PC-9 (cell line): Measurements from ENCODE around the gene CDT1. TPM values are rescaled to one million over a fixed set of nuclear protein-coding genes. Genes with fewer than 3 reads are reported as not detected.

ENCODE experiments used
- BruUV-seq: library from RNA; stranded (reverse); fragments of 400-500 nt; replicated peaks from 2 replicates; lab custom pipeline; 2021; lab: Mats Ljungman, UMichigan
- CTCF ChIA-PET: fragments of 300-600 bp; sonication (Branson Sonifier 250); formaldehyde crosslinking; loops from one replicate; lab custom pipeline; 2022; ENCODE audit warnings: antibody characterized with exemption; lab: Charles Lee
- POLR2A ChIA-PET: fragments of 300-600 bp; sonication (Branson Sonifier 250); formaldehyde crosslinking; loops from one replicate; lab custom pipeline; 2022; ENCODE audit warnings: antibody characterized with exemption; ENCODE audit not compliant: unreplicated experiment; lab: Charles Lee
- DNase-seq, 2 experiments: peaks; one replicate each; pipeline versions ENCODE4 v3.0.0 to v3.0.0-alpha.2; 2015 to 2022; ENCODE audit warnings: mixed read lengths in 1 of 2
- H2AFZ ChIP-seq: fragments of 200-600 bp; sonication (generic); 2 replicates; pipeline ENCODE4 v1.8.1; 2017; ENCODE audit warnings: antibody characterized with exemption
- H3F3A ChIP-seq: fragments of 200-600 bp; sonication (generic); 2 replicates; pipeline ENCODE4 v1.8.1; 2017; ENCODE audit warnings: antibody characterized with exemption, mild to moderate bottlenecking, low read depth; ENCODE audit not compliant: insufficient read depth
- H3K27ac ChIP-seq: fragments of 200-600 bp; sonication (generic); 2 replicates; pipeline ENCODE4 v1.6.1; 2016; ENCODE audit warnings: mixed run types
- H3K27me3 ChIP-seq: fragments of 200-600 bp; sonication (generic); 2 replicates; pipeline ENCODE4 v1.6.1; 2016; ENCODE audit warnings: low read depth, mixed run types; ENCODE audit not compliant: insufficient read depth
- H3K36me3 ChIP-seq: fragments of 200-600 bp; sonication (generic); 2 replicates; pipeline ENCODE4 v1.6.1; 2016; ENCODE audit warnings: low read depth, mixed run types
- H3K4me1 ChIP-seq: fragments of 200-600 bp; sonication (generic); replicated peaks from 2 replicates; pipeline ENCODE4 v1.6.1; 2016; ENCODE audit warnings: mixed run types; ENCODE audit not compliant: insufficient read depth
- H3K4me2 ChIP-seq: fragments of 200-600 bp; sonication (generic); 2 replicates; pipeline ENCODE4 v1.6.1; 2017; ENCODE audit warnings: mixed run types
- H3K4me3 ChIP-seq: fragments of 200-600 bp; sonication (generic); 2 replicates; pipeline ENCODE4 v1.6.1; 2016; ENCODE audit warnings: mixed run types
- H3K79me2 ChIP-seq: fragments of 200-600 bp; sonication (generic); 2 replicates; pipeline ENCODE4 v1.6.1; 2017; ENCODE audit warnings: low read depth, mixed run types
- H3K9me2 ChIP-seq: fragments of 200-600 bp; sonication (generic); 2 replicates; pipeline ENCODE4 v1.8.1; 2017; ENCODE audit warnings: mild to moderate bottlenecking; ENCODE audit not compliant: insufficient read depth
- H3K9me3 ChIP-seq: fragments of 200-600 bp; sonication (generic); 2 replicates; pipeline ENCODE4 v1.8.1; 2016; ENCODE audit warnings: low read depth; ENCODE audit not compliant: insufficient read depth
- H4K20me1 ChIP-seq: fragments of 200-600 bp; sonication (generic); 2 replicates; pipeline ENCODE4 v1.8.1; 2017; ENCODE audit not compliant: insufficient read depth
- CTCF ChIP-seq: fragments of 200-600 bp; sonication (generic); conservative IDR thresholded peaks from 2 replicates; pipeline ENCODE4 v1.6.1; 2017; ENCODE audit warnings: mixed run types, antibody characterized with exemption, mild to moderate bottlenecking, moderate library complexity
- EZH2 ChIP-seq: fragments of 200-600 bp; sonication (generic); IDR thresholded peaks from 2 replicates; pipeline ENCODE4 v1.8.0; 2017; ENCODE audit warnings: antibody characterized with exemption, low read depth
- intact Hi-C: fragments of 100-400 bp; cut with micrococcal nuclease; formaldehyde crosslinking; loops from one replicate; pipeline ENCODE4 v1.10.0; 2022; ENCODE audit not compliant: unreplicated experiment
- total RNA-seq: library from RNA; stranded (reverse); gene quantifications from 2 replicates; pipeline ENCODE4 v1.2.3, GENCODE V29; 2021

Gene CDT1
- total RNA-seq, 1 experiment from 2014 or later = 73.2 TPM

- Histone ChIP-seq H3K9me3 (no peaks in the 10 kb centered on the region), H2AFZ (no peak overlapping the region), H3K9me2 (no peaks in the 10 kb centered on the region), H3K27me3 (no peaks in the 10 kb centered on the region), H3K4me2 (peak overlapping the region; percentile 90), H3K4me1 (peaks cover 20% of the 10 kb centered on the region; the same call in 1 of the 2 replicates), H4K20me1 (peaks cover 40% of the 10 kb centered on the region), H3K4me3 (peak overlapping the region; percentile 91; the same call in 1 of the 2 replicates), H3F3A (peaks cover 75% of the 10 kb centered on the region), H3K79me2 (peaks cover 44% of the 10 kb centered on the region), H3K36me3 (peaks cover 11% of the 10 kb centered on the region; the same call in 1 of the 2 replicates), H3K27ac (no peak overlapping the region)
- ChIA-PET CTCF (interaction anchor here (1.8 kb wide), 1 partner anchor 72 kb away, joined by 12 read pairs; no protein-coding TSS in a partner anchor), POLR2A (no interaction called here)
- no TSS peak for BruUV-seq
- intact Hi-C loops = loop anchor here (5.0 kb wide), 1 partner anchor 122 kb away; the partner anchor contains the start of gene SNAI3
- TF ChIP-seq CTCF = no peak
- TF ChIP-seq EZH2 = no peak
- DNase-seq = peak in 1 of 2 experiments; percentile 45
Observed at GRCh38 chr16:88809676-88810165, 6.1 kb downstream of the CDT1 start.

- peak; percentile 40 to 52 for DNase-seq
- Histone ChIP-seq H4K20me1 (peaks cover 40% of the 10 kb centered on the region), H3K27ac (0 out of 2 replicates have a peak overlapping the region, but pooled peaks have one; percentile 78), H3K4me1 (peaks cover 16% of the 10 kb centered on the region; the same call in 1 of the 2 replicates), H2AFZ (no peak overlapping the region), H3K79me2 (peaks cover 38% of the 10 kb centered on the region), H3K9me2 (no peaks in the 10 kb centered on the region), H3F3A (peaks cover 73% of the 10 kb centered on the region), H3K4me2 (peak overlapping the region; percentile 90), H3K9me3 (no peaks in the 10 kb centered on the region), H3K27me3 (no peaks in the 10 kb centered on the region), H3K4me3 (peak overlapping the region; percentile 91), H3K36me3 (peaks cover 11% of the 10 kb centered on the region; the same call in 1 of the 2 replicates)
- no TSS peak for BruUV-seq
- no peak for TF ChIP-seq EZH2
- no peak for TF ChIP-seq CTCF
- POLR2A ChIA-PET = interaction anchor here (0.6 to 0.8 kb wide), 4 partner anchors 49 to 88 kb away, joined by 3 to 5 read pairs (median 4); no protein-coding TSS in a partner anchor
- intact Hi-C loops = loop anchor here (5.0 kb wide), 1 partner anchor 123 kb away; the partner anchor contains the start of gene SNAI3
- CTCF ChIA-PET = interaction anchor here (1.8 kb wide), 1 partner anchor 73 kb away, joined by 12 read pairs; no protein-coding TSS in a partner anchor
Observed at GRCh38 chr16:88810166-88810911, 6.8 kb downstream of the CDT1 start.
